ENCODE data around the gene NUDT8.
"Not testable (repeated sequence)": the region's sequence is repeated elsewhere in the genome, so short reads cannot be mapped to it uniquely, and the experiment has no call there.

The NUDT8 gene

DNA sequence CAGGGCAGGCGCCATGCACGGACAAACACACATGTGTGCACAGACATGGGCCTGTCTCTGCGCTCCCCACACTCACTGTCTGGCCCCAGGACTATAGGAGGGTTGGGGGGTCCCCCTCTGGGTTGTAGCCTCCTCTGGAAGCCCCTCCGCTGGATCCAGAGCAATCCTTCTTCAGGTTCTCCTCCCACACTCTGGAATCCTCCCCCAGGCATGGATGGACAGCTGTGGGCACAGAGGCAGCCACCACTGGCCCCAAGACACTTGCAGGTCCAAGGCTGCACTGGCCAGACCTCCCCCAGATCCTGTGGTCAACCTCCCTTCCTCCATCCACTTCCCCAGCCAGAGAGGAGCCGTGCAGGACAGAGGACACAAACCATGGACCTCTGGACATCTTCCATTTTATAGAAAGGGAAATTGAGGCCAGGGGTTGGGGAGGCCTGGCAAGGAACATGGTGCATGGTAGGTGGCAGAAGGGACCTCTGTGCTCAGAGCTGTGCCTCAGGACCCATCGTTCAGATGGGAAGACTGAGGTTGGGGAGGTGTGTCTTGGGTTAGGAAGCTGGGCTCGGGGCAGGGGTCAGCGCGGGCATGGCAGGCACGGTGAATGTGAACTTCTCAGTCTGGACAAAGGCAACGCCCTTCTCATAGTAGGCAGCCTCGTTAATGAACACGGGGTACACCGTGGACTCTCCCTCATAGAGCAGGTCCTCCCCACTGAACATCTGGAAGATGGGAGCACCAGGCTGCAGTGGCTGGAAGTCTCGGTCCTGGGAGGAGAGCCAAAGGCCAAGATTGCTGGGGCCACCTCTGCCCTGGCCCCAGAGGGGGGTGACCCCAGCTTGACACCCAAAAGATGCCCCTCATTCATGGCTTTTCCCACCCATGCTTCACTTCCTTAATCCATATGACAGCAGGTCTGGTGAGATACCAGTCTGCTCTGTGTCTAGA is 12.7 kb upstream of the NUDT8 start:
- no peak for DNase-seq (ENCODE audit: low read depth in 2 of 2)

DNA sequence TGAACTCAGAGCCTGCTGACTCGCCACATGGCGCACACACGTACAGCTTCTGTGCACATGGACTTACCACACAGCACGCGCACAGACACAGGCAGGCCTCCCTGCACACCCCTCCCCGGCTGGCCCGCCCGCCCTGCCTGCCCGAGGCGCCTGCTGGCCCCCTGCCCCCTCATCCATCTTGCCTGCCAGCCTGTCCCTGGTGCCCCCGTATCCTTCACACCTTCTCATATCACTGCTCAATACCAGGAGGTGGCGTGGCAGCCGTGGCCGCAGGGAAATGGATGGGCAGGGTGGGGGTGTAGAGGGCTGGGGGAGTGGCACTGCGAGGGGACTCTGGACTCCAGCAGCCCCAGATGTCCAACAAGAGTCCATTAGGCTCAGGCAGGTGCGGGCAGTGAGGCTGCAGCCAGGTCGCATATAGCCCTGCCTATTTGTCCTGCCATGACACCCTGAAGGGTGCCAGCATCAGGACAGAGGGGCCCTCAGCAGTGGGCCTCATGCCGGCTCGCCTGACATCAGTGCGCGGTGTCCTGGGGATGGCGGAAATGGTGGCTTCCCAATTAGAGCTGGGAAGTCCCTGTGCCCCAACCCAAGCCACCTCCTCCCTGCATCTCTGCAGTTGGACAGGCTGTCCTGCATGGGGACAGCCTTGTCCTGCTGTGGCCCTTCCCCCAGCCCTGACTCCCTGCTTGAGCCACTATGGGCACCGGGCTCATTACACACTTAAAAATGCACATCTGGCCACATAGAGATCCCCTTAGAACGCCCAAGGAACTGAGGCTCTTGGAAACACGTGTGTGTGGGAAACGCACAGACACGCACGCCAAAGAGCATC is 11.8 kb upstream of the NUDT8 start:
- no peak for DNase-seq (ENCODE audit: low read depth in 2 of 2)

DNA sequence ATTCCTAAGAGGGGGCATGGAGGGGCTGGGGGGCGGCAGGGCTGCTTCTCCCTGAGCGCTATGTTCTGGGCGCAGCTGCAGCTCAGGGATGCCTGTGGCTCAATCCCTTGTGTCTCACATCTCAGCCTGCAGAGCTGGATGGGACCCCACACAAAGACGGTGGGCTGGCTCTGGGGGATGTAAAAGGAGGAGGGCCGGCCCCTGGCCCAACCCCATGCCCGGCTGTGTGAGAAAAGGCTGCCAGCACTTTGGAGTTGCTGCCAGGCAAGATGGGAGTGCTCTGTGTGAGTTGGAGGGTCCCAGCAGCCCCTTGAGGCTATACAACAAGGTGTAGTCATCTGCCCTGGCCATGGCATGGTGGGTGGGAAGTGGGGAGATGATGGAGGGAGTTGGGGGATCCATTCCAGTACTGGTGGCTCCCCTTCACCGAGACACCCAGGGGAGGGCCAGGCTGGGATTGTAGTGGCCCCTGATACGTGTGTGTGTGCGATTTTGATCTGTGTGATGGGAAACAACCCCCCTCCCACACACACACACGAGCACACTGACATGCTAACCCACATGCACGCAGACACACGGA is 11.1 kb upstream of the NUDT8 start:
- DNase-seq (ENCODE audit: low read depth in 2 of 2) = no peak

- DNase-seq (ENCODE audit: low read depth in 2 of 2) = peak in 1 of 2 donors; percentile 38
These were observed 10.5 kb upstream of the NUDT8 start for GRCh38 chr11:67640021-67640757.

- no peak for DNase-seq (ENCODE audit: low read depth in 2 of 2)
These were observed 9.7 kb upstream of the NUDT8 start, which contains the start of gene TBX10 for GRCh38 chr11:67639438-67639859. TBX10 (minus strand) TSS chr11:67639763; CDS start chr11:67639472, 291 bp downstream.

- no peak for DNase-seq (ENCODE audit: low read depth in 2 of 2)
These were observed 9.0 kb upstream of the NUDT8 start for GRCh38 chr11:67638535-67639437.

GRCh38 chr11:67637441-67637840 is 7.7 kb upstream of the NUDT8 start:
- DNase-seq (ENCODE audit: low read depth in 2 of 2) = not testable (repeated sequence)

DNA sequence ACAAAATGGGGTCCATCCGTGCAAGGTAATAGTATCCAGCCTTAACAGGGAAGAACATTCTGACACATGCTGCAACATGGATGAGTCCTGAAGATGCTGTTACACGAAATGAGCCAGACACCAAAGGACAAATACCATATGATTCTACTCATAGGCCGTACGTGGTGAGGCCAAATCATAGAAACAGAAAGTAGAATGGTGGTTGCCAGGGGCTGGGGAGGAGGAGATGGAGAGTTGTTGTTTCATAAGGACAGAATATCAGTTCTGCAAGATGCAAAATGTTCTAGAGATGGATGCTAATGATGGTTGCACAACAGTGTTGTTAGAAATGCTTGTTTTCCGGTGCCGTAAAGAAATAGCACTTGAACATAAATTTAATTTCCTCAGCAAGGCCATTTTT is 7.2 kb upstream of the NUDT8 start:
- DNase-seq (ENCODE audit: low read depth in 2 of 2) = no peak

GRCh38 chr11:67635231-67635521 is 5.4 kb upstream of the NUDT8 start:
- DNase-seq (ENCODE audit: low read depth in 2 of 2) = no peak

DNA sequence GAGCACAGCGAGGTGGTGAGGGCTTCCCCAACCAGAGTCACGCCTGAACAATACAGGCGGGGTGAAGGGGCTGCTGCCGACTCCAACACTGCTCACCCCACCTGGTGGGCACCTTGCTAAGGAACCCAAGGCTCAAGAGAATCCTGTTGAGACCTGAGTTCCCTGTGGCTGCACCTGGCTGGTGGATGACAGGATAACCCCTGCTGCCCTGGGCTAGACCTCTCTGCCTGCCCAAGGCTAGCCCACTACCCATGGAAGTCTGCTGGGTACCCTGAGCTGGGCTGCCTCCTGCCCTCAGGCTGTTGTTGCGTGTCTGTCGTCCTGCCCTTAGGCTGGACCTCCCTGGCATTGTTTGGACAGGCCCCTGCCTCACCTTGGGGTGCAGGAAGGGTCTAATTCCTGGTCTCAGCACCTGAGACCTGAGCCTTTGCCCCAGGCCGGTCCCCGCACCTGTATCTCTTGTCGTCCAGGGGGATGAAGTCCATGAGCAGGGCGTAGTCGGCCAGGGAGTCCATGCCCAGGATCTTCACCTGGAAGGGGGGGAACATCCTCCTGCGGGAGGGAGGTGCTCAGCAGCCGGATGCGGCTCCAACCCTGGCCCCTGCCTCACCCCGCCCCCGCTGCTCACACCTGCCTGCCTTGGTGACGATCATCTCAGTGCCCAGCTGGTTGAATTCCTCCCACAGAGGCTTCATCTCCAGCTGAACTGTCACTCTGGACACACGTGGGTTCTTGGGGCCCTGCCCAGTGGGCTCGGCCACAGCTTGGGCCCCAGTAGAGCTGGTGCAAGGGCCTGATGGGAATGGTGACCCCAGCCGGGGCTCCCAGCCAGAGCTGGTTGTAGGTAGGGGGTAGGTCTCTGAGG is 4.9 kb upstream of the NUDT8 start:
- no peak for DNase-seq (ENCODE audit: low read depth in 2 of 2)

GRCh38 chr11:67633758-67634365 is 4.1 kb upstream of the NUDT8 start:
- DNase-seq (ENCODE audit: low read depth in 2 of 2) = no peak

DNA sequence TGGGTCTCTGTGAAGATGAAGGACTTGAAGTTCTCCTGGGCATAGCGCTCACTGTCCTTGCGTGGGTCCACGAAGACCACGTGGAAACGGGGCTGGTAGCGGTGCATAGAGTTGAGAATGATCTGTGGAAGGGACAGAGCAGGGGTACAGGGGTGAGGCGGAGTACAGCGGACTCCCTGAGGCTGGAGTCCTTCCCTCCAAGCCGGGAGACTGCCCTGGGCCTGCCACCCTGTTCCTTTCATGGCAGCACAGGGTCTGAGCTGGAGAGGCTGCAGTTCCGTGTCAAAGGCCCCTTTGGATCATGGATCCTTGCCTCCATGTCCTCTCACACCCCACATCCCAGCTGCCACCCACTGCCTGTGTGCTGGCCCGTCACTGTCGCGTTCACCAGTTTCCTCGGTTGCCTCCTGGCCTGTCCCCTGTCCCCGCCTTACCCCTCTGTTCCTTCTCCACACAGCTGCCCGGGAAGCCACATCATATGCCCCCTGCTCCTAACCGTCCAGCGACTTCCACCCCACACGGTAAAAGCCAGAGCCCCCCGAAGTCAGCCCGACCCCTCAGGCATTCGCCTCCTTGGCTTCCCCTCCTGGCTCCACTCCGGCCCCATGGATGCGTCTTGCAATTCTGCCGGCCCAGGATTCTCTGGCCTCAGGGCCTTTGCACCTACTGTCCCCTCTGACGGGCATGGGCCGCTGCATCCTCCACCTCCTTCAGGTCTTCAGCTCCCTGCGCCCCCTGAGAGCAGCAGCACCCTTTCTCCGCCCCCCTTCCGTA is 3.4 kb upstream of the NUDT8 start:
- no peak for DNase-seq (ENCODE audit: low read depth in 2 of 2)

DNA sequence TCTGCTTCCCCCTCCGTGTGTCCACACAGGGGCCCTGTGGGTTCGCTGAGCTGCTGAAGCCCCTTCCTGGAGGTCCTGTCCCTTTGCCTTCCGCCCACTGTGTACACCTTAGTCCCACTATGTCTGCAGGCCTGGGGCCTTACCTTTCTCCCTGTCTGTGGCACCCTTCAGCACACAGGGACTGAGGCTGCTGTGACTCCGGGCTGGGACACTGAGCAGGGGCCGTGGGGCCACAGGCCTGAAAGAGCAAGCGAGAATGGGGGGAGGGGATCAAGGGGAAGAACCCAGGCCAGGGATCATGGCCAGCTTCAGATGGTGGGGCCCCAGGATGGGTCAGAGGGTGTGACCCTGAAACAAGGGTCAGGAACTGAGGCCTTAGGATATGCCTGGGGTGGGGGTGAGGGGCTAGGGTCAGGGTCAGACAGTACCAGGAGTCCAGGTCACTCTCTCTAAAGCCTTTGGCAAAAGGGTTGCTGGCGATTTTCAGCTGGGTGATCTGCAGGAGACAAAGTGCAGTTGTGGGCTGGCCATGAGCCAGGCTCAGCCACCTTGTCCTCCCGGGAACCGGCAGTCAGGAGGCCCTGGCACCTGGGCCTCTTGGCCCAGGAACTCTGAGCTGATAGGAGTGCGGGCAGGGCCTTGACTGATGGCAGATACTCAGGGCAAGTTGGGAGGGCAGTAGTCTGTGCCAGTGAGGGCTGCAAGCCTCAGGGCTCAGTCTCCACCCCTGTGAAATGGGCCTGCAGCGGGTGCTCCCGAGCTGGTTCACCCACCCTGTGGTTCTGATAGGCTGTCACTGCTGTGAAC is 2.6 kb upstream of the NUDT8 start:
- no peak for DNase-seq (ENCODE audit: low read depth in 2 of 2)

- DNase-seq (ENCODE audit: low read depth in 2 of 2) = no peak
These were observed 2.1 kb upstream of the NUDT8 start for GRCh38 chr11:67631853-67632174.

DNA sequence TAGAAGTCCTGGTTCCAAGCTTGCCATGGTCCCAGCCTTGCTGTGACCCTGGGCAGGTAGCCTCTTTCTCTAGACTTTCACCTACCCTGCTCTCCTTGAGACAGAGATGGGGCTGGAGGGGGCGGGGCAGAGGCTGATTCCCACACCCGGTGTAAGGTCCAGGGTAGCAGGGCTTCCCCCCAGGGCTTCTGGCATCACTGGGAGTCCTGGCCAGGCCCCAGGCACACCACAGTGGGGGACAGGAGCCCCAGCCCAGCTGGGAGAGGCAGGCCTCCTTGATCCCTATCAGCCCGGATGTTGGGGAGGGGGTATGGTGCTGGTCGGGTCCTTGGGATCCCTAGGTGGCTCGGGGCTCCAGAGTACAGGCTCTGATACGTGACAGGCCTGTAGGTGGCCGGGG is 1.7 kb upstream of the NUDT8 start:
- no peak for DNase-seq (ENCODE audit: low read depth in 2 of 2)

DNA sequence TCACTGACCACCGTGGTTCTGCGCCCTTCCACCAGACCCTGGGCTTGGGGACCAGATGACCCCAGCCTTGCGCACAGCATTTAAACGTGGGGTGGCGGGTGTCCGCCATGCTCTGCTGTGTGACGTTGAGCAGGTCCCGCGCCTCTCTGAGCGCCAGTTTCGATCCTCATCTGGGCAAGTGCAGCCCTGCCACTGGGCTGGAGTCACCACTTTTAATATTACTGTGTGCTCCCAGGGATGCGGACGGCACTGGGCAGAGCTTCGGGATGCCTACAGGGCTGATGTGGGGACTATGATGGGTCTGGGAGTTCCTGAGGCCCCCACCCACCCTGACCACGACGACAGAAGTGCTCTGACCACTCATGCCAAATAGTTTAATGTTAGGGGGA is 1.2 kb upstream of the NUDT8 start:
- no peak for DNase-seq (ENCODE audit: low read depth in 2 of 2)

DNA sequence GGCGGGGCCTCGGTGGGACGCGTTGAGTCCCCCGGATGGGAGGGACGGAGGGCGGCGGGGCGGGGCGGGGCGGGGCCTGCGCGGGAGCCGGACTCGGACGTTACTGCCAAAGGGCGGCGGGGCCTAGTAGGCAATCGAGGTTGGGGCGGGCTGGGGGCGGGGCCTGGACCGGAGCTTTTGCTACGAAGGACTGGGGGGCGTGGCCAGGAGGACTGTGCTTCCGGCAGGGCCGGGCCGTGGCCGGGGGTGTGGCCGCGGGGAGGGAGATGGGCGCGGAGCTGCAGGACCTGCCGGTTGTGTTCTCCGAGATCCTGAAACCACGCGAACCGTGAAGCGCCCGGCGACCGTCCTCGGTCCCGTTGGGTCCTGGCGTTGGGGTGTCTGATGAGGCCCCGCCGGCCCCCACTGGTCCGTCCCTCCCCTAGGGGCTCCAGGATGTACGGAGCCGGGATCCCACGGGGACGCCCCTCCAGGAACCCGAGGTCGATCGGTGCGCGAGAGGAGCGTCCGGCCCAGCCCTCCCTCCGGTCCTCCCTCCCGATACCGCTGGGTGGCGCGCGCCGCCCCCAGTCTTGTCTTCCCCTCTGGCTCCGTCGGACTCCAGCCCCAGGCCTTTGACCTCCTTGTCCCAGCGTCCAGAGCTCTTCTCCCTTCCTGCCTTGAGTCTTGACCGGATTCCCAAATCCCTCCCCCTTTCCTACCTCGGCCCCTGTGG is 648 bp upstream of the NUDT8 start:
- DNase-seq (ENCODE audit: low read depth in 2 of 2) = peak in 1 of 2 donors; percentile 86
